Smooth muscle cell (in vitro differentiated cells): ENCODE measurements around the gene ELL3. TPM values are rescaled to one million over a fixed set of nuclear protein-coding genes. Genes with fewer than 3 reads are reported as not detected.
"Not testable (repeated sequence)": the region's sequence is repeated elsewhere in the genome, so short reads cannot be mapped to it uniquely, and the experiment has no call there.

Source experiments
- DNase-seq: peaks from one replicate; lab custom pipeline; 2025; ENCODE audit not compliant: unreplicated experiment; lab: John Stamatoyannopoulos, UW
- H2AFZ ChIP-seq: fragments of 200-600 bp; sonication (generic); 2 replicates; pipeline ENCODE4 v1.6.0; 2016; ENCODE audit warnings: antibody characterized with exemption, low read depth, mild to moderate bottlenecking
- H3F3A ChIP-seq: fragments of 200-600 bp; sonication (generic); 2 replicates; pipeline ENCODE4 v1.6.0; 2017; ENCODE audit warnings: antibody characterized with exemption, low read depth
- H3K27ac ChIP-seq: fragments of 200-600 bp; sonication (generic); 2 replicates; pipeline ENCODE4 v1.5.1; 2016; ENCODE audit warnings: low read depth, mild to moderate bottlenecking
- H3K27me3 ChIP-seq: fragments of 200-600 bp; sonication (generic); 2 replicates; pipeline ENCODE4 v1.6.1; 2016; ENCODE audit warnings: low read depth, mild to moderate bottlenecking
- H3K36me3 ChIP-seq: fragments of 200-600 bp; sonication (generic); 2 replicates; pipeline ENCODE4 v1.5.1; 2016; ENCODE audit warnings: low read depth
- H3K4me1 ChIP-seq: fragments of 200-600 bp; sonication (generic); 2 replicates; pipeline ENCODE4 v1.5.1; 2016; ENCODE audit warnings: low read depth
- H3K4me2 ChIP-seq: fragments of 200-600 bp; sonication (generic); 2 replicates; pipeline ENCODE4 v1.6.0; 2016; ENCODE audit warnings: mild to moderate bottlenecking
- H3K4me3 ChIP-seq: fragments of 200-600 bp; sonication (generic); 2 replicates; pipeline ENCODE4 v1.5.1; 2016; ENCODE audit warnings: mild to moderate bottlenecking
- H3K79me2 ChIP-seq: fragments of 200-600 bp; sonication (generic); 2 replicates; pipeline ENCODE4 v1.6.0; 2016; ENCODE audit warnings: low read depth, mild to moderate bottlenecking
- H3K9ac ChIP-seq: fragments of 200-600 bp; sonication (generic); 2 replicates; pipeline ENCODE4 v1.6.0; 2016; ENCODE audit warnings: low read depth
- H3K9me3 ChIP-seq: fragments of 200-600 bp; sonication (generic); replicated peaks from 2 replicates; pipeline ENCODE4 v1.5.1; 2016; ENCODE audit warnings: low read depth
- H4K20me1 ChIP-seq: fragments of 200-600 bp; sonication (generic); 2 replicates; pipeline ENCODE4 v1.6.0; 2016; ENCODE audit warnings: low read depth
- CTCF ChIP-seq: fragments of 200-600 bp; sonication (generic); IDR thresholded peaks from 2 replicates; pipeline ENCODE4 v1.5.1; 2017; ENCODE audit warnings: borderline replicate concordance, mild to moderate bottlenecking, antibody characterized with exemption; ENCODE audit not compliant: insufficient read depth, poor library complexity, severe bottlenecking
- WGBS: methylation state at CpG from one replicate; pipeline ENCODE4 v1.1.7; 2016; ENCODE audit warnings: low lambda C conversion rate; 5-methylcytosine and 5-hydroxymethylcytosine counted together
- polyA plus RNA-seq: library from polyadenylated mRNA; unstranded; fragments of >200 nt; fragmentation: Nextera tagmentation; extraction: Ambion mirVana; gene quantifications from 2 replicates; pipeline ENCODE4 v1.2.1, GENCODE V29; 2016
- total RNA-seq: library from RNA; depleted of rRNA; stranded (reverse); fragments of >200 nt; gene quantifications from 2 replicates; pipeline ENCODE4 v1.2.3, GENCODE V29; 2014

The ELL3 gene
- total and polyA plus RNA-seq, 2 experiments from 2014 or later: 0.25 to 1.1 TPM

- peak; percentile 58 for DNase-seq
- peaks cover 8% of the 10 kb centered on the region for H3F3A ChIP-seq
- peaks cover 47% of the 10 kb centered on the region for H3K79me2 ChIP-seq
- no peaks in the 10 kb centered on the region for H3K9me3 ChIP-seq
- H3K4me3 ChIP-seq: peak within 1 kb of the TSS; percentile 67
- H3K36me3 ChIP-seq: no peaks in the 10 kb centered on the region
- H3K27ac ChIP-seq: peak within 1 kb of the TSS; percentile 94
- peaks cover 17% of the 10 kb centered on the region for H3K4me1 ChIP-seq
- TF ChIP-seq CTCF: no peak
- peak within 1 kb of the TSS; percentile 81 for H3K4me2 ChIP-seq
- peak within 1 kb of the TSS; percentile 93 for H3K9ac ChIP-seq
- WGBS: 12% methylated on average over 46 of the region's 46 CpGs
- peak within 1 kb of the TSS; percentile 12 for H2AFZ ChIP-seq
- no peaks in the 10 kb centered on the region for H3K27me3 ChIP-seq
- peaks cover 12% of the 10 kb centered on the region for H4K20me1 ChIP-seq
Measured at GRCh38 chr15:43824302-43825246, 47.8 kb upstream of the ELL3 start, which contains the start of gene MFAP1. TSS of gene MFAP1 (minus strand) at chr15:43824690. CDS start at chr15:43824569, 121 bp downstream.

- Histone ChIP-seq H3K4me1 (peaks cover 10% of the 10 kb centered on the region), H3K27ac (peak overlapping the region; percentile 19), H3K9ac (no peak overlapping the region), H4K20me1 (peaks cover 31% of the 10 kb centered on the region), H3F3A (peaks cover 4% of the 10 kb centered on the region), H3K4me3 (no peak overlapping the region), H3K27me3 (no peaks in the 10 kb centered on the region), H2AFZ (no peak overlapping the region), H3K9me3 (no peaks in the 10 kb centered on the region), H3K79me2 (peaks cover 59% of the 10 kb centered on the region), H3K36me3 (no peaks in the 10 kb centered on the region), H3K4me2 (peak overlapping the region; percentile 64)
- no peak for DNase-seq
- no peak for TF ChIP-seq CTCF
- 70% methylated on average over 3 of the region's 3 CpGs for WGBS
Measured at GRCh38 chr15:43821505-43821904, 44.7 kb upstream of the ELL3 start.

- H3K4me2 ChIP-seq, H3K27ac ChIP-seq, H2AFZ ChIP-seq, H3K4me3 ChIP-seq, DNase-seq, H3K27me3 ChIP-seq, H3K4me1 ChIP-seq, H3K9me3 ChIP-seq, H3K9ac ChIP-seq, H3F3A ChIP-seq: not testable (repeated sequence)
- 97% methylated on average over 5 of the region's 5 CpGs for WGBS
- peaks cover 28% of the 10 kb centered on the region for H3K36me3 ChIP-seq
- peaks cover 17% of the 10 kb centered on the region for H3K79me2 ChIP-seq
- H4K20me1 ChIP-seq: peaks cover 24% of the 10 kb centered on the region
Measured at GRCh38 chr15:43815064-43815463, 38.3 kb upstream of the ELL3 start.

- peaks cover 5% of the 10 kb centered on the region for H3F3A ChIP-seq
- no peak for TF ChIP-seq CTCF
- H2AFZ ChIP-seq: no peak overlapping the region
- no peaks in the 10 kb centered on the region for H3K4me1 ChIP-seq
- H3K9ac ChIP-seq: no peak overlapping the region
- no peaks in the 10 kb centered on the region for H3K79me2 ChIP-seq
- no peaks in the 10 kb centered on the region for H3K27me3 ChIP-seq
- no peak overlapping the region for H3K27ac ChIP-seq
- no peak for DNase-seq
- no peaks in the 10 kb centered on the region for H3K9me3 ChIP-seq
- no peak overlapping the region for H3K4me3 ChIP-seq
- WGBS: 97% methylated on average over 6 of the region's 6 CpGs
- no peaks in the 10 kb centered on the region for H4K20me1 ChIP-seq
- H3K4me2 ChIP-seq: no peak overlapping the region
- H3K36me3 ChIP-seq: peaks cover 38% of the 10 kb centered on the region
Measured at GRCh38 chr15:43808960-43809678, 32.4 kb upstream of the ELL3 start.
